Stimulated activated CD4-positive, alpha-beta T cell treated with anti-CD3 and anti-CD28 coated beads, Interleukin-2, amount 100 ng/mL, for 24 hours (primary cell): Measurements from ENCODE around the gene TCOF1.

ENCODE experiments used
- DNase-seq, 2 donors: peaks; one replicate each; pipeline ENCODE4 v3.0.0-alpha.2; 2020

The TCOF1 gene

GRCh38 chr5:150357326-150358260 is at the start of gene TCOF1:
TCOF1 (plus strand) TSS chr5:150357697; CDS start chr5:150357747, 50 bp downstream.
- peak; percentile 98 for DNase-seq

GRCh38 chr5:150309101-150309885 is 48.2 kb upstream of the TCOF1 start:
- no peak for DNase-seq

- no peak for DNase-seq
These were observed 47.6 kb upstream of the TCOF1 start for GRCh38 chr5:150309886-150310239.

GRCh38 chr5:150310246-150310645 is 47.3 kb upstream of the TCOF1 start:
- DNase-seq = no peak

- no peak for DNase-seq
These were observed 46.3 kb upstream of the TCOF1 start for GRCh38 chr5:150311015-150311692.

- DNase-seq = no peak
These were observed 45.0 kb upstream of the TCOF1 start for GRCh38 chr5:150312518-150312917.

GRCh38 chr5:150313501-150313900 is 44.0 kb upstream of the TCOF1 start:
- no peak for DNase-seq

- DNase-seq = no peak
These were observed 43.4 kb upstream of the TCOF1 start for GRCh38 chr5:150313921-150314716.

- DNase-seq = no peak
These were observed 42.3 kb upstream of the TCOF1 start for GRCh38 chr5:150315245-150315644.

- DNase-seq = no peak
These were observed 41.2 kb upstream of the TCOF1 start for GRCh38 chr5:150316320-150316719.

GRCh38 chr5:150317048-150318003 is 40.2 kb upstream of the TCOF1 start:
- no peak for DNase-seq

GRCh38 chr5:150318613-150319483 is 38.6 kb upstream of the TCOF1 start:
- DNase-seq = no peak

GRCh38 chr5:150319484-150319790 is 38.1 kb upstream of the TCOF1 start:
- no peak for DNase-seq

- DNase-seq = no peak
These were observed 37.4 kb upstream of the TCOF1 start for GRCh38 chr5:150320044-150320613.

- DNase-seq = no peak
These were observed 36.3 kb upstream of the TCOF1 start for GRCh38 chr5:150321211-150321610.

- DNase-seq = no peak
These were observed 35.7 kb upstream of the TCOF1 start for GRCh38 chr5:150321784-150322183.

- DNase-seq = no peak
These were observed 35.3 kb upstream of the TCOF1 start for GRCh38 chr5:150322202-150322601.

- no peak for DNase-seq
These were observed 34.4 kb upstream of the TCOF1 start for GRCh38 chr5:150323092-150323491.

- DNase-seq = no peak
These were observed 33.7 kb upstream of the TCOF1 start for GRCh38 chr5:150323819-150324218.

- DNase-seq = no peak
These were observed 32.1 kb upstream of the TCOF1 start for GRCh38 chr5:150325426-150325825.
